ENCODE data around the gene KAZN. TPM values are rescaled to one million over a fixed set of nuclear protein-coding genes. Genes with fewer than 3 reads are reported as not detected.

Gene KAZN
- polyA plus RNA-seq, 2 donors: 29.3 to 32.0 TPM

DNA sequence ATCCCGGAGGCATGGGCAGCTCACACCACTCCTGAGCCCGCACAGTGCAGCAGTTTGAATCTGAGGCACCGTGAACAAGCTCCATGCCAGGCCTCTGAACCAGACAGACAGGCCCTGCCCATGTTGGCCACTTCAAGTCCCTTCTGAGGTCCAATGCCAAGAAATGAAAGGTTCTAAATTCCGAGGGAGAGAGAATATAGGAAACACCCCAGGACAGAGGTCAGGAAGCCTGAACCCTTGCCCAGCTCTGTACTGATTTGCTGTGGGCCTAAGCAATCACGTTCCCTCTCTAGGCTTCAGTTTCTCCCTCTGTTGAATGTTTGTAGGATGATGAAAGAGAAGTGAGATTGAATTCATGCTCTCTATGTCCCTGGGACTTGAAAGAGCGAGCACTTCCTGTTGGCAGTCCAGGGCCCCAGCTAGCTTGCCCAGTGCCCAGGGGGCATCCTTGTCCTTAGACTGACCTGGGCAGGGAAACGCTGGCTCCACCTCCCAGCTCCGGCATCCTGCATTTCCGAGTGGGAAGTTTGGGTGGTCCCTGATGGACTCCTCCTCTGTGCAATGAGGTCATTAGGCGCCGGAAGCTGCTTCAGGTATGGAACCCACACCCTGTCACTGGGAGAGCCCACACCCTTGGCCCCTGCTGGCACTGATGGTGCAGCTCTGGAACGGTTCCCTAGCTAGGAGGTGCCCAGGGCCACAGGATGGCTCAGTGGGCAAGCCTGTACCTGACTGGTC is 312.7 kb downstream of the KAZN start:
- Histone ChIP-seq H3K27ac (ENCODE audit: low read depth in 2 of 2, low read length in 1 of 2) (peak overlapping the region; percentile 88 to 91), H3K4me1 (ENCODE audit: control insufficient read depth in 2 of 2, insufficient read depth in 2 of 2, low read length in 1 of 2) (peaks cover 0 to 35% of the 10 kb centered on the region in 2 donors), H3K9me3 (ENCODE audit: control insufficient read depth in 2 of 2, insufficient read depth in 1 of 2, low read depth in 1 of 2, low read length in 1 of 2) (no peaks in the 10 kb centered on the region), H3K36me3 (ENCODE audit: control insufficient read depth in 2 of 2, insufficient read depth in 2 of 2, low read length in 1 of 2) (no peaks in the 10 kb centered on the region), H3K27me3 (ENCODE audit: control insufficient read depth in 1 of 2, insufficient read depth in 2 of 2, low read length in 2 of 2) (no peaks in the 10 kb centered on the region), H3K4me3 (ENCODE audit: low read depth in 1 of 2, low read length in 2 of 2) (no peak overlapping the region)
- WGBS, 2 donors: 37 to 49% methylated on average over 12 of the region's 12 CpGs

DNA sequence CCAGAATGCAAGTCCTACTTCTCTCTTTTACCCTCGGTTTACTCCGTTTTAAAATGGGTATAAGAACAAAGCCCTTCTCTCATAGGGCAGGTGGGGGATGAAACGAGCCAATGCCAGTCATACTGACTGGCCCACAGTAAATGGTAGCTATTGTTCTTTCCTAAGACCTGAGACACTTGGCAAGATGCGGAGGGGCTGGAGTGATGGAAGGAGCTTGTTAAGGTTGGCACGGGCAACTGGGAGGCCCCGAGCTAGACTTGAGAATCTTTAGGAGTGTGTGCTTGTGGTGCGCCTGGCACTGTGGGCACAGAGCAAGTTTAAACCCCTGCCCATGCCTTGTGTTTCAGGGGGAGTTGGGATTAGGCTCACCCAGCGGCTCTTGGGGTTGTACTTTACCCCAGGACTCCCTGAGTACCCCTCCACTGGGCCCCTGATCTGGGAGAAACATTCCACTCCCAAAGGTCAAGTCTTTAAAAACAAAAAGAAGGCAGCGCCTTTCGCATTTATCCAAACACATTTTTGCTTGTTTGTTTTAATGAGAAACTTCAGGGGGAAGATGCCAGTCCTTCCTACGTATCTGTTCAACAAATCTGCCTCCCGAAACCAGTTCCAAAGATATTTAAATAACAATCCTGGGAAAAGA is 314.5 kb downstream of the KAZN start:
- no peaks in the 10 kb centered on the region for H3K9me3 ChIP-seq (ENCODE audit: control insufficient read depth in 2 of 2, insufficient read depth in 1 of 2, low read depth in 1 of 2, low read length in 1 of 2)
- H3K36me3 ChIP-seq (ENCODE audit: control insufficient read depth in 2 of 2, insufficient read depth in 2 of 2, low read length in 1 of 2): no peaks in the 10 kb centered on the region
- WGBS, 2 donors: 64 to 71% methylated on average over 12 of the region's 12 CpGs
- H3K27me3 ChIP-seq (ENCODE audit: control insufficient read depth in 1 of 2, insufficient read depth in 2 of 2, low read length in 2 of 2): no peaks in the 10 kb centered on the region
- no peak overlapping the region for H3K4me3 ChIP-seq (ENCODE audit: low read depth in 1 of 2, low read length in 2 of 2)
- peaks cover 0 to 29% of the 10 kb centered on the region in 2 donors for H3K4me1 ChIP-seq (ENCODE audit: control insufficient read depth in 2 of 2, insufficient read depth in 2 of 2, low read length in 1 of 2)
- peak overlapping the region; percentile 81 to 89 for H3K27ac ChIP-seq (ENCODE audit: low read depth in 2 of 2, low read length in 1 of 2)

DNA sequence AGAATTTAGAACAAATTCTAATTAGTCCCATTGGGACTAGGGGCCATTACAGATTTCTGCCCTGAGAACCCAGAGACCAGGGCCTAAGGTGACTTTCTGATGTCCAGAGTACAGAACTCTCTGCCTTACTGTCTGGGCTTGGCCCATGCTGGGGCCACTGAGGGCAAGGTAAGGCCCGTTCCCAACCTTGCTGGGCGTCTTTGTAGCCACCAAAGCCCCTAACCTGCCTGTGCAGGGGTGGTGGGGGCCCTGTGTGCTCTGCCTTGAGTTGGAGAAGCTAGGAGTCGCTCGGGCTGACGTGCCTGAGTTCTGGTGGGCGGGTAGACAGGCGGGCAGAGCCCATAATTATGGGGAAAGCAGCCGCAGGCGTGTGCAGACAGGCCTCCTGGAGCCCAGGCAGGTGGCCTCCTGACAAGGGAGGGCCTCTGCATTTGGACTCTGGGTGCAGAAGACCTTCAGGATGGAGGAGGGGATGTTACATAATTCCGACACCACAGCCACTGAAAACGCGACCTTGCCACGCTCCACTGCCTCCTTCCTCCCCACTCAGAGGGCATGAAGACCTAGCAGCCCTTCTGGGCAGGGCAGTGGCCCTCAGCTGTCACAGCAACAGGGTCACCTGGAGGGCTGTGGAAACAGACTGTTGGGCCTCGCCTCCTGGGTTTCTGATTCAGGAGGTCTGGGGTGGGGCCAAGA is 315.1 kb downstream of the KAZN start:
- Histone ChIP-seq H3K27ac (ENCODE audit: low read depth in 2 of 2, low read length in 1 of 2) (peak overlapping the region; percentile 81 to 89), H3K36me3 (ENCODE audit: control insufficient read depth in 2 of 2, insufficient read depth in 2 of 2, low read length in 1 of 2) (no peaks in the 10 kb centered on the region), H3K4me3 (ENCODE audit: low read depth in 1 of 2, low read length in 2 of 2) (no peak overlapping the region), H3K27me3 (ENCODE audit: control insufficient read depth in 1 of 2, insufficient read depth in 2 of 2, low read length in 2 of 2) (no peaks in the 10 kb centered on the region), H3K4me1 (ENCODE audit: control insufficient read depth in 2 of 2, insufficient read depth in 2 of 2, low read length in 1 of 2) (peaks cover 0 to 29% of the 10 kb centered on the region in 2 donors), H3K9me3 (ENCODE audit: control insufficient read depth in 2 of 2, insufficient read depth in 1 of 2, low read depth in 1 of 2, low read length in 1 of 2) (no peaks in the 10 kb centered on the region)
- 50 to 72% methylated on average over 14 of the region's 14 CpGs for WGBS, 2 donors

DNA sequence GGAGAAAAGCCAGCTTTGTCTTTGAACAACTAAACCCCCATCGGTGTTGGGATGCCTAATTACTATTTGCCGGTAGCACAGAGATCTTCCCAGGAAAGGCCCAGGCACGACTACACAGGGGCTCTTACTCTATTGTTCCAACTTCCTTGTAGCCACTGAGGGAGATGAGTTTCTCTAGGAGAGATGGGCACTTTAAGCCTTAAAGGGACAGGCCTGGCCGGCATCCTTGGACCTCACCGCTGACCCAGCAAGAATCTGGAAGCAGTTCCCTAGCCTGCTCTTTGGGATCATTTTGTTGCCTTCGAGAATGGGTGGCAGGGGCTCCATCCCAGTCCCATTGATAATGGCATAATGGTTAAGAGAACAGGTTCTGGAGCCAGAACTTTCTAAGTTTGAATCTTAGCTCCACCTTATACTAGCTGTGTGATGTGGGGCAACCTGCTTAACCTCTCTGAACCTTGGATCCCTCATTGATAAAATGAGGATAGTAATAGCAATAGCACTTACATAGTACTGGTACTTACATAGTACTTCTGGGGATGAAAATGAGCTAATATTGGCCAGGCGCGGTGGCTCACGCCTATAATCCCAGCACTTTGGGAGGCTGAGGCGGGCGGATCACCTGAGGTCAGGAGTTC is 316.0 kb downstream of the KAZN start:
- Histone ChIP-seq H3K36me3 (ENCODE audit: control insufficient read depth in 2 of 2, insufficient read depth in 2 of 2, low read length in 1 of 2) (no peaks in the 10 kb centered on the region), H3K27ac (ENCODE audit: low read depth in 2 of 2, low read length in 1 of 2) (peak overlapping the region; percentile 81 to 89), H3K27me3 (ENCODE audit: control insufficient read depth in 1 of 2, insufficient read depth in 2 of 2, low read length in 2 of 2) (no peaks in the 10 kb centered on the region), H3K4me1 (ENCODE audit: control insufficient read depth in 2 of 2, insufficient read depth in 2 of 2, low read length in 1 of 2) (peaks cover 0 to 26% of the 10 kb centered on the region in 2 donors), H3K4me3 (ENCODE audit: low read depth in 1 of 2, low read length in 2 of 2) (no peak overlapping the region), H3K9me3 (ENCODE audit: control insufficient read depth in 2 of 2, insufficient read depth in 1 of 2, low read depth in 1 of 2, low read length in 1 of 2) (no peaks in the 10 kb centered on the region)
- WGBS, 2 donors: 74 to 80% methylated on average over 11 of the region's 11 CpGs

DNA sequence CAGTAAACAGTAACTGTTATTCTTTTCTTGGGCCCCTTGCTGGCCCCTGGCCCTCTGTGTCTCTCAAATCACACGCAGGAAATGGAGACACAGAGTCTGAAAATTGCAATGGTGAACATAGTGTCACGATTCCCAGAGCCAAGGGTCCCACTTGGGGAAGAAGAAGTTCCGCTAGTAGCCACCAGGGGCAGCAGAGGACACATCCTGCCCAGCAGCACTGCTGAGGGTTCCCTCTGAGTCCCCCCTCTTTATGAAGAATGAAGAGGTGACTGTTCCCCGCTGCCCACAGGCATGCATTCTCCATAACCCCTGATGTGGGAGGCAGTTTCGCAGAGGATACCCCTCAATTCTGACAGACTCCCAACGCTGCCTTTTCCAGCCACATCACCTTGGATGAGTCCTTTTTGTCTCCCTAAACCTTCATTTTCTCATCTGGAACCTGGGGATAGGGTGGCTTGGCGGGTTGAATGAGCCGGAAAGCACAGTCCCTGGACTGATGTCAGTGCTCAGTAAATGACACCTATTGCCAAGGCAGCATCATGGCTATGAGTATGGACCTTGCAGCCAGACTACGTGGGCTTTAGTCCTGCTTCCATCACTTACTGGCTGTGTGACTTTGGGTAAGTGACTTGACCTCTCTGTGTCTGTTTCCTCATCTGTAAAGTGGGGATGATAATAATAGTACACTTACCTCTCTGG is 317.0 kb downstream of the KAZN start:
- Histone ChIP-seq H3K27ac (ENCODE audit: low read depth in 2 of 2, low read length in 1 of 2) (no peak overlapping the region), H3K9me3 (ENCODE audit: control insufficient read depth in 2 of 2, insufficient read depth in 1 of 2, low read depth in 1 of 2, low read length in 1 of 2) (no peaks in the 10 kb centered on the region), H3K36me3 (ENCODE audit: control insufficient read depth in 2 of 2, insufficient read depth in 2 of 2, low read length in 1 of 2) (no peaks in the 10 kb centered on the region), H3K4me1 (ENCODE audit: control insufficient read depth in 2 of 2, insufficient read depth in 2 of 2, low read length in 1 of 2) (peaks cover 0 to 18% of the 10 kb centered on the region in 2 donors), H3K27me3 (ENCODE audit: control insufficient read depth in 1 of 2, insufficient read depth in 2 of 2, low read length in 2 of 2) (no peaks in the 10 kb centered on the region), H3K4me3 (ENCODE audit: low read depth in 1 of 2, low read length in 2 of 2) (no peak overlapping the region)
- WGBS, 2 donors: 48 to 56% methylated on average over 9 of the region's 9 CpGs

DNA sequence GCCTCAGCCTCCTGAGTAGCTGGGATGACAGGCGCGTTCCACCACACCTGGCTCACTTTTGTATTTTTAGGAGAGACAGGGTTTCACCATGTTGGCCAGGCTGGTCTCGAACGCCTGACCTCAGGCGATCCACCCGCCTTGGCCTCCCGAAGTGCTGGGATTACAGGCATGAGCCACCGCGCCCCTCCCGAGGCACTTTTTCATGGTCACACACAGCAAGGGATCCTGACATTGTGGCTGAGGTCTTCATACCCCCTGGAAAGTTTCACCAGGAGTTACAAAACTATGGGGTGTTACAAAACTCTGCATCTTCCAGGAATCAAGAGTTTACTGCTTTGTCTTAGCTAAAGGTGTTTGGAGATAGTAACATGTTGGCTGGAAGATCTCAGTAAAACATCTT is 320.8 kb downstream of the KAZN start:
- H3K4me3 ChIP-seq (ENCODE audit: low read depth in 1 of 2, low read length in 2 of 2): no peak overlapping the region
- no peaks in the 10 kb centered on the region for H3K36me3 ChIP-seq (ENCODE audit: control insufficient read depth in 2 of 2, insufficient read depth in 2 of 2, low read length in 1 of 2)
- H3K27me3 ChIP-seq (ENCODE audit: control insufficient read depth in 1 of 2, insufficient read depth in 2 of 2, low read length in 2 of 2): no peaks in the 10 kb centered on the region
- 93 to 94% methylated on average over 10 of the region's 10 CpGs for WGBS, 2 donors
- peaks cover 0 to 2% of the 10 kb centered on the region in 2 donors for H3K4me1 ChIP-seq (ENCODE audit: control insufficient read depth in 2 of 2, insufficient read depth in 2 of 2, low read length in 1 of 2)
- no peaks in the 10 kb centered on the region for H3K9me3 ChIP-seq (ENCODE audit: control insufficient read depth in 2 of 2, insufficient read depth in 1 of 2, low read depth in 1 of 2, low read length in 1 of 2)
- no peak overlapping the region for H3K27ac ChIP-seq (ENCODE audit: low read depth in 2 of 2, low read length in 1 of 2)

DNA sequence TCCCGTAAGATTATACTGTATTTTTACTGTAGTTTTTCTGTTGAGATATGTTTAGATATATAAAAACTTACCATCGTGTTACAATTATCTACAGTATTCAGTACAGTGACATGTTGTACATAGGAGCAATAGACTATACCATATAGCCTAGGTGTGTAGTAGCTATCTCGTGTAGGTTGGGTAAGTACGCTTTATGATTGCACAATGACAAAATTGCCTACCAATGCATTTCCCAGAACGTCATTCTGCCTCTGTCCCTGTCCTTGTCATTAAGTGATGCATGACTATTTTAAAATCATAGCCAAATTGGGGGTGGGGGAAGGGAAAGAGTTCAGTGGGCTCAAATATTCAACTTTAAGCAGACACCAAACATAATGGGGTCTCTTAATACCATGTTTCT is 321.3 kb downstream of the KAZN start:
- H3K27ac ChIP-seq (ENCODE audit: low read depth in 2 of 2, low read length in 1 of 2): no peak overlapping the region
- H3K4me3 ChIP-seq (ENCODE audit: low read depth in 1 of 2, low read length in 2 of 2): no peak overlapping the region
- 60 to 65% methylated on average over 5 of the region's 5 CpGs for WGBS, 2 donors
- H3K27me3 ChIP-seq (ENCODE audit: control insufficient read depth in 1 of 2, insufficient read depth in 2 of 2, low read length in 2 of 2): no peaks in the 10 kb centered on the region
- no peaks in the 10 kb centered on the region for H3K36me3 ChIP-seq (ENCODE audit: control insufficient read depth in 2 of 2, insufficient read depth in 2 of 2, low read length in 1 of 2)
- no peaks in the 10 kb centered on the region for H3K9me3 ChIP-seq (ENCODE audit: control insufficient read depth in 2 of 2, insufficient read depth in 1 of 2, low read depth in 1 of 2, low read length in 1 of 2)
- no peaks in the 10 kb centered on the region for H3K4me1 ChIP-seq (ENCODE audit: control insufficient read depth in 2 of 2, insufficient read depth in 2 of 2, low read length in 1 of 2)

DNA sequence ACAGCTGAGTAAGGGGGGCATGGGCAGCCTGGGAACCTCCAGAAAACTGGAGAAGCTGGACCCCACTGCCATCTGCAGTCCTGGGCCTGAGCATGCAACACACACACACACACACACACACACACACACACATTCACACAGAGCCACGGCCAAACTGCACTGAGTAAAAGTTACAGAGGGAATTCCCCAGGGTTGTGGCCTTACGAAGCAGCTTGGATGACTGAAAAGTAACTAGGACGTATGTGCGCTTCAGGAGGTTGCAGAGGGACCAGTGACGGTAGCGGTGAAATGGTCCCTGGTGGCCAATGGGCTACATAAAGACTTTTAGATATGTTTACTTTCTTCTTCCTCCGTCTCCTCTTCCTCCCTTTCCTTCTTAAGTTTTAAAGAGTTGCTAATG is 322.6 kb downstream of the KAZN start:
- no peak overlapping the region for H3K27ac ChIP-seq (ENCODE audit: low read depth in 2 of 2, low read length in 1 of 2)
- H3K4me1 ChIP-seq (ENCODE audit: control insufficient read depth in 2 of 2, insufficient read depth in 2 of 2, low read length in 1 of 2): peaks cover 0 to 2% of the 10 kb centered on the region in 2 donors
- no peaks in the 10 kb centered on the region for H3K36me3 ChIP-seq (ENCODE audit: control insufficient read depth in 2 of 2, insufficient read depth in 2 of 2, low read length in 1 of 2)
- WGBS, 2 donors: 58 to 59% methylated on average over 7 of the region's 7 CpGs
- H3K4me3 ChIP-seq (ENCODE audit: low read depth in 1 of 2, low read length in 2 of 2): no peak overlapping the region
- no peaks in the 10 kb centered on the region for H3K9me3 ChIP-seq (ENCODE audit: control insufficient read depth in 2 of 2, insufficient read depth in 1 of 2, low read depth in 1 of 2, low read length in 1 of 2)
- no peaks in the 10 kb centered on the region for H3K27me3 ChIP-seq (ENCODE audit: control insufficient read depth in 1 of 2, insufficient read depth in 2 of 2, low read length in 2 of 2)
